Bone marrow (tissue), 2 donors: Measurements from ENCODE around the gene BNIP5.

ENCODE experiments used
- DNase-seq, 2 donors: peaks; one replicate each; lab custom pipeline; 2025; lab: John Stamatoyannopoulos, UW

The BNIP5 gene

GRCh38 chr6:36290668-36291620 lies 45.7 kb downstream of the BNIP5 start:
- DNase-seq: peak in 1 of 2 donors; percentile 46

- DNase-seq: no peak
These were observed 47.3 kb downstream of the BNIP5 start for GRCh38 chr6:36289281-36289878.

- no peak for DNase-seq
These were observed 49.8 kb downstream of the BNIP5 start for GRCh38 chr6:36286858-36287257.

- DNase-seq: no peak
These were observed 50.9 kb downstream of the BNIP5 start for GRCh38 chr6:36285797-36286196.

- no peak for DNase-seq
These were observed 51.5 kb downstream of the BNIP5 start for GRCh38 chr6:36285187-36285671.

- DNase-seq: no peak
These were observed 52.3 kb downstream of the BNIP5 start for GRCh38 chr6:36284359-36284758.

- DNase-seq: no peak
These were observed 53.1 kb downstream of the BNIP5 start for GRCh38 chr6:36283608-36284007.

GRCh38 chr6:36280983-36281382 lies 55.7 kb downstream of the BNIP5 start:
- DNase-seq: no peak

GRCh38 chr6:36280467-36280866 lies 56.2 kb downstream of the BNIP5 start:
- DNase-seq: no peak

GRCh38 chr6:36277946-36278470 lies 58.7 kb downstream of the BNIP5 start:
- no peak for DNase-seq

- DNase-seq: no peak
These were observed 59.8 kb downstream of the BNIP5 start for GRCh38 chr6:36276581-36277536.

- DNase-seq: no peak
These were observed 62.7 kb downstream of the BNIP5 start for GRCh38 chr6:36273802-36274514.

- DNase-seq: no peak
These were observed 63.6 kb downstream of the BNIP5 start for GRCh38 chr6:36273067-36273466.

- no peak for DNase-seq
These were observed 64.5 kb downstream of the BNIP5 start for GRCh38 chr6:36272234-36272633.

- no peak for DNase-seq
These were observed 66.6 kb downstream of the BNIP5 start, which contains the start of gene PNPLA1 for GRCh38 chr6:36269834-36270705. Gene PNPLA1 (plus strand): TSS chr6:36270060. CDS start chr6:36270460, 400 bp downstream.

- no peak for DNase-seq
These were observed 68.0 kb downstream of the BNIP5 start for GRCh38 chr6:36268478-36269275.

GRCh38 chr6:36267731-36268477 lies 68.8 kb downstream of the BNIP5 start:
- DNase-seq: no peak

GRCh38 chr6:36266913-36267644 lies 69.6 kb downstream of the BNIP5 start:
- no peak for DNase-seq
